WTC11 (cell line): ENCODE measurements around the gene FGF5. TPM values are rescaled to one million over a fixed set of nuclear protein-coding genes. Genes with fewer than 3 reads are reported as not detected.

Experiments
- ATAC-seq: fragments of 200-7000 bp; cut with Tn5 transposase; 2 replicates; pipeline ENCODE4 v1.10.0; 2021; ENCODE audit warnings: mild to moderate bottlenecking, moderate library complexity
- CTCF ChIA-PET: fragments of 300-600 bp; sonication (Branson Sonifier 250); formaldehyde crosslinking; loops from one replicate; lab custom pipeline; 2021; ENCODE audit warnings: antibody characterized with exemption; lab: Charles Lee
- POLR2A ChIA-PET: fragments of 350-600 bp; sonication (Branson Sonifier 250); formaldehyde crosslinking; loops from one replicate; lab custom pipeline; 2021; ENCODE audit warnings: antibody characterized with exemption; lab: Charles Lee
- DNase-seq: peaks from one replicate; pipeline ENCODE4 v3.0.0; 2021; ENCODE audit warnings: low spot score
- H3K27ac Mint-ChIP-seq: 2 replicates; pipeline ENCODE4 v1.8.0; 2021; ENCODE audit warnings: mixed read lengths
- H3K27me3 Mint-ChIP-seq: 2 replicates; pipeline ENCODE4 v1.8.0; 2021; ENCODE audit warnings: low read depth, mild to moderate bottlenecking, moderate library complexity, mixed read lengths
- H3K36me3 Mint-ChIP-seq: 2 replicates; pipeline ENCODE4 v1.8.0; 2021; ENCODE audit warnings: mixed read lengths
- H3K4me1 Mint-ChIP-seq: 2 replicates; pipeline ENCODE4 v1.8.0; 2022; ENCODE audit warnings: mixed read lengths
- H3K4me3 Mint-ChIP-seq: 2 replicates; pipeline ENCODE4 v1.8.0; 2021; ENCODE audit warnings: mild to moderate bottlenecking, moderate library complexity, mixed read lengths
- H3K9me3 Mint-ChIP-seq: 2 replicates; pipeline ENCODE4 v1.8.0; 2021; ENCODE audit warnings: mixed read lengths
- CREB1 ChIP-seq: sonication (generic); formaldehyde crosslinking; IDR thresholded peaks from 2 replicates; pipeline ENCODE4 v1.8.0; 2023; ENCODE audit warnings: mild to moderate bottlenecking, missing genetic modification reagents
- ETV6 ChIP-seq: sonication (generic); formaldehyde crosslinking; IDR thresholded peaks from 2 replicates; pipeline ENCODE4 v1.8.1; 2022; ENCODE audit warnings: mild to moderate bottlenecking, missing genetic modification reagents
- FOXJ3 ChIP-seq: sonication (generic); formaldehyde crosslinking; IDR thresholded peaks from 2 replicates; pipeline ENCODE4 v1.9.0; 2021; ENCODE audit warnings: missing genetic modification reagents, mild to moderate bottlenecking, borderline replicate concordance
- IRF2 ChIP-seq: sonication (generic); formaldehyde crosslinking; IDR thresholded peaks from 2 replicates; pipeline ENCODE4 v1.8.0; 2022; ENCODE audit warnings: low read depth, missing genetic modification reagents, borderline replicate concordance
- MXD4 ChIP-seq: fragments of 250-450 bp; sonication (Bioruptor Pico); IDR thresholded peaks from 2 replicates; pipeline ENCODE4 v1.8.0; 2021; ENCODE audit warnings: mild to moderate bottlenecking, moderate library complexity, borderline replicate concordance
- NFATC4 ChIP-seq: fragments of 250-450 bp; sonication (Bioruptor Pico); IDR thresholded peaks from 2 replicates; pipeline ENCODE4 v1.9.0; 2021; ENCODE audit warnings: mild to moderate bottlenecking
- OVOL2 ChIP-seq: fragments of 250-450 bp; sonication (Bioruptor Pico); IDR thresholded peaks from 2 replicates; pipeline ENCODE4 v1.9.0; 2021; ENCODE audit warnings: mild to moderate bottlenecking, borderline replicate concordance
- RELA ChIP-seq: sonication (generic); formaldehyde crosslinking; IDR thresholded peaks from 2 replicates; pipeline ENCODE4 v1.8.1; 2022; ENCODE audit warnings: missing genetic modification reagents, mild to moderate bottlenecking, borderline replicate concordance
- RORB ChIP-seq: fragments of 250-450 bp; sonication (Bioruptor Pico); IDR thresholded peaks from 2 replicates; pipeline ENCODE4 v1.9.0; 2021; ENCODE audit warnings: mild to moderate bottlenecking
- SOX15 ChIP-seq: fragments of 250-450 bp; sonication (Bioruptor Pico); IDR thresholded peaks from 2 replicates; pipeline ENCODE4 v1.9.0; 2021; ENCODE audit warnings: mild to moderate bottlenecking
- ZNF138 ChIP-seq: sonication (generic); formaldehyde crosslinking; conservative IDR thresholded peaks from 2 replicates; pipeline ENCODE4 v1.8.1; 2022; ENCODE audit warnings: mild to moderate bottlenecking, moderate library complexity, missing genetic modification reagents
- ZNF232 ChIP-seq: sonication (generic); formaldehyde crosslinking; IDR thresholded peaks from 2 replicates; pipeline ENCODE4 v1.8.0; 2022; ENCODE audit warnings: mild to moderate bottlenecking, missing genetic modification reagents
- ZNF671 ChIP-seq: fragments of 250-450 bp; sonication (Bioruptor Pico); IDR thresholded peaks from 2 replicates; pipeline ENCODE4 v1.8.0; 2021; ENCODE audit warnings: mild to moderate bottlenecking
- total RNA-seq: library from RNA; stranded (reverse); gene quantifications from 3 replicates; pipeline ENCODE4 v1.2.3, GENCODE V29; 2021
- TF ChIP-seq, protein P1 (sequence below): sonication (generic); formaldehyde crosslinking; IDR thresholded peaks from 2 replicates; pipeline ENCODE4 v1.8.1; 2023; ENCODE audit warnings: mild to moderate bottlenecking, missing genetic modification reagents, moderate library complexity
- TF ChIP-seq, protein P2 (sequence below): fragments of 250-450 bp; sonication (Bioruptor Pico); IDR thresholded peaks from 2 replicates; pipeline ENCODE4 v1.9.0; 2021; ENCODE audit warnings: mild to moderate bottlenecking, borderline replicate concordance
- TF ChIP-seq, protein P3 (sequence below): sonication (generic); formaldehyde crosslinking; IDR thresholded peaks from 2 replicates; pipeline ENCODE4 v1.8.1; 2022; ENCODE audit warnings: low read depth, mild to moderate bottlenecking, moderate library complexity, missing genetic modification reagents, borderline replicate concordance
- TF ChIP-seq, protein P4 (sequence below): sonication (generic); formaldehyde crosslinking; IDR thresholded peaks from 2 replicates; pipeline ENCODE4 v1.8.0; 2022; ENCODE audit warnings: mild to moderate bottlenecking, missing genetic modification reagents
- TF ChIP-seq, protein P5 (sequence below): sonication (generic); formaldehyde crosslinking; IDR thresholded peaks from 2 replicates; pipeline ENCODE4 v1.8.1; 2023; ENCODE audit warnings: mild to moderate bottlenecking, moderate library complexity, missing genetic modification reagents
- TF ChIP-seq, protein P6 (sequence below): fragments of 250-450 bp; sonication (Bioruptor Pico); conservative IDR thresholded peaks from 2 replicates; pipeline ENCODE4 v1.9.0; 2021; ENCODE audit warnings: mild to moderate bottlenecking

FGF5 gene
- total RNA-seq, 1 experiment from 2014 or later, result not detected

DNA sequence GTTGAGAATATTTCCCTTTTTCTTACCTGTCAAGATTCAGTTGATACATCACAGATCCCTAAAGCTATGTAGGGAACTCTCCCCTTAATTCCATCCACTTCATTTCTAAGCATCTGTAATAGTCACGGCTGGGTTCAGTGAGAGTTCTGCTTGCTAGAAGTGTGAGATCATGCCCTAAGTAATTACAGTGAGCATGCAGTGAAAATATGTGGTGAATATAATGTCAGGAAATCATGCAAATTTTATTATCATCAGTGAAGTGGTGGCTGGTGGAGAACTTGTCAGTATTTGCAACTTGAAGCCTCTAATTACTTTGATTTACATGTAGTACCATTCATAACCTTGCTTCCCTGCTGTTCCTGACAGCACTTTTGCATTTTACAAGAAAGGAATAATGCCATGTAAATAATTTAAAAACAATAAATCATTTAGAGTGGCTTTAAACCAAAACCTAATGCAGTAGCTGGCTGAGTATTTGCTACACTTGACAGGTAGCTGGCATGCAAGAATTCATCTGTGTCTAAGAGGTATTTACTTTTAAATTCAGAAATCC is 40.8 kb downstream of the FGF5 start:
- no peak for ATAC-seq
- no peak overlapping the region for H3K27ac Mint-ChIP-seq
- ChIA-PET CTCF (interaction anchor here (1.6 kb wide), 1 partner anchor 28 kb away, joined by 10 read pairs; the partner anchor contains the start of gene CFAP299), POLR2A (no interaction called here)
- no peaks in the 10 kb centered on the region; the same call in 1 of the 2 replicates for H3K27me3 Mint-ChIP-seq
- H3K36me3 Mint-ChIP-seq, result no peaks in the 10 kb centered on the region
- peaks cover 43% of the 10 kb centered on the region for H3K4me1 Mint-ChIP-seq
- no peak for TF ChIP-seq SOX15
- TF ChIP-seq ZNF232, result no peak
- peaks cover 4% of the 10 kb centered on the region for H3K9me3 Mint-ChIP-seq
- DNase-seq, result no peak
- no peak overlapping the region for H3K4me3 Mint-ChIP-seq

DNA sequence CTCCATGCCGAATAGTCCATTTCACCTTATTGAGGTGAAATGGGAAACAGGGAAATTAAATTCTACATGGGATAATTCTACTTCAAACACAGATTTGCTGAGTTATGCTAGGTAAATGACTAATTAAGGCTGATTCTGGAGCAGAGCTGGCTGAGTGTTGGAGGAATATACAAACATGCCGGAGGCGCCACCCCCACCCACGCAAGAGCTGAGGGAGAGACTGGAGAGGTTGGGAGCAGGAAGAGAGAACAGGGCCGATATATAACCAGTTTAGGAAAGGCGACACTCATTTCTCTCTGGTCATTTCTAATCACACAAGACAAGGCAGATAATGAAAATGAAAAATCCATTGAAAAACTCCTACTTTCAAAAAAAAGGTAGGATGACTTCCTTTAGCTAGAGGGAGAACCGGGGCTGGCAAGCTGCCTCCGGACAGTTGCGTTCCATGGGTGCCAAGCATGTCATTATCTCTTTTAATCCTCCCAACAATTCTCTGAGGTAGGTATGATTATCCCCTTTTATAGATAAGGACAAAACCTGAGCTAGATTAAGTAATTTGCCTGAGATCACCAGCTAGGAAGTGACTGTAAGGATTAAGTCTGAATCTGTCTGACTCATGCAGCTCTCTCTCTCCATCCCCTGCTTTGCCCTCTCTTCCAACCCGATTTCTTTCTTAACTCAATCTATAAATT is 41.5 kb downstream of the FGF5 start:
- H3K4me1 Mint-ChIP-seq, result peaks cover 43% of the 10 kb centered on the region
- ATAC-seq (peak; percentile 67), DNase-seq (no peak)
- peaks cover 4% of the 10 kb centered on the region for H3K9me3 Mint-ChIP-seq
- H3K36me3 Mint-ChIP-seq, result no peaks in the 10 kb centered on the region
- TF ChIP-seq ETV6 (no peak), ZNF671 (CRISPR knock-in tag) (no peak), OVOL2 (CRISPR knock-in tag) (no peak), ZNF138 (no peak), CREB1 (no peak), IRF2 (CRISPR knock-in tag) (no peak), RORB (CRISPR knock-in tag) (no peak), NFATC4 (no peak), FOXJ3 (CRISPR knock-in tag) (no peak), SOX15 (no peak), RELA (no peak)
- TF ChIP-seq, protein P1, sequence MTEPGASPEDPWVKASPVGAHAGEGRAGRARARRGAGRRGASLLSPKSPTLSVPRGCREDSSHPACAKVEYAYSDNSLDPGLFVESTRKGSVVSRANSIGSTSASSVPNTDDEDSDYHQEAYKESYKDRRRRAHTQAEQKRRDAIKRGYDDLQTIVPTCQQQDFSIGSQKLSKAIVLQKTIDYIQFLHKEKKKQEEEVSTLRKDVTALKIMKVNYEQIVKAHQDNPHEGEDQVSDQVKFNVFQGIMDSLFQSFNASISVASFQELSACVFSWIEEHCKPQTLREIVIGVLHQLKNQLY (CRISPR knock-in tag), result no peak
- TF ChIP-seq, protein P2, sequence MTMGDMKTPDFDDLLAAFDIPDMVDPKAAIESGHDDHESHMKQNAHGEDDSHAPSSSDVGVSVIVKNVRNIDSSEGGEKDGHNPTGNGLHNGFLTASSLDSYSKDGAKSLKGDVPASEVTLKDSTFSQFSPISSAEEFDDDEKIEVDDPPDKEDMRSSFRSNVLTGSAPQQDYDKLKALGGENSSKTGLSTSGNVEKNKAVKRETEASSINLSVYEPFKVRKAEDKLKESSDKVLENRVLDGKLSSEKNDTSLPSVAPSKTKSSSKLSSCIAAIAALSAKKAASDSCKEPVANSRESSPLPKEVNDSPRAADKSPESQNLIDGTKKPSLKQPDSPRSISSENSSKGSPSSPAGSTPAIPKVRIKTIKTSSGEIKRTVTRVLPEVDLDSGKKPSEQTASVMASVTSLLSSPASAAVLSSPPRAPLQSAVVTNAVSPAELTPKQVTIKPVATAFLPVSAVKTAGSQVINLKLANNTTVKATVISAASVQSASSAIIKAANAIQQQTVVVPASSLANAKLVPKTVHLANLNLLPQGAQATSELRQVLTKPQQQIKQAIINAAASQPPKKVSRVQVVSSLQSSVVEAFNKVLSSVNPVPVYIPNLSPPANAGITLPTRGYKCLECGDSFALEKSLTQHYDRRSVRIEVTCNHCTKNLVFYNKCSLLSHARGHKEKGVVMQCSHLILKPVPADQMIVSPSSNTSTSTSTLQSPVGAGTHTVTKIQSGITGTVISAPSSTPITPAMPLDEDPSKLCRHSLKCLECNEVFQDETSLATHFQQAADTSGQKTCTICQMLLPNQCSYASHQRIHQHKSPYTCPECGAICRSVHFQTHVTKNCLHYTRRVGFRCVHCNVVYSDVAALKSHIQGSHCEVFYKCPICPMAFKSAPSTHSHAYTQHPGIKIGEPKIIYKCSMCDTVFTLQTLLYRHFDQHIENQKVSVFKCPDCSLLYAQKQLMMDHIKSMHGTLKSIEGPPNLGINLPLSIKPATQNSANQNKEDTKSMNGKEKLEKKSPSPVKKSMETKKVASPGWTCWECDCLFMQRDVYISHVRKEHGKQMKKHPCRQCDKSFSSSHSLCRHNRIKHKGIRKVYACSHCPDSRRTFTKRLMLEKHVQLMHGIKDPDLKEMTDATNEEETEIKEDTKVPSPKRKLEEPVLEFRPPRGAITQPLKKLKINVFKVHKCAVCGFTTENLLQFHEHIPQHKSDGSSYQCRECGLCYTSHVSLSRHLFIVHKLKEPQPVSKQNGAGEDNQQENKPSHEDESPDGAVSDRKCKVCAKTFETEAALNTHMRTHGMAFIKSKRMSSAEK (CRISPR knock-in tag), result no peak
- TF ChIP-seq, protein P3, sequence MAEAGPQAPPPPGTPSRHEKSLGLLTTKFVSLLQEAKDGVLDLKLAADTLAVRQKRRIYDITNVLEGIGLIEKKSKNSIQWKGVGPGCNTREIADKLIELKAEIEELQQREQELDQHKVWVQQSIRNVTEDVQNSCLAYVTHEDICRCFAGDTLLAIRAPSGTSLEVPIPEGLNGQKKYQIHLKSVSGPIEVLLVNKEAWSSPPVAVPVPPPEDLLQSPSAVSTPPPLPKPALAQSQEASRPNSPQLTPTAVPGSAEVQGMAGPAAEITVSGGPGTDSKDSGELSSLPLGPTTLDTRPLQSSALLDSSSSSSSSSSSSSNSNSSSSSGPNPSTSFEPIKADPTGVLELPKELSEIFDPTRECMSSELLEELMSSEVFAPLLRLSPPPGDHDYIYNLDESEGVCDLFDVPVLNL, result no peak
- TF ChIP-seq, protein P4, sequence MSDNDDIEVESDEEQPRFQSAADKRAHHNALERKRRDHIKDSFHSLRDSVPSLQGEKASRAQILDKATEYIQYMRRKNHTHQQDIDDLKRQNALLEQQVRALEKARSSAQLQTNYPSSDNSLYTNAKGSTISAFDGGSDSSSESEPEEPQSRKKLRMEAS (CRISPR knock-in tag), result no peak
- ChIA-PET POLR2A (interaction anchor here (0.6 kb wide), 1 partner anchor 38 kb away, joined by 3 read pairs; no protein-coding TSS in a partner anchor), CTCF (interaction anchor here (1.5 to 1.6 kb wide), 2 partner anchors 28 to 1266 kb away, joined by 3 to 10 read pairs; partner anchors contain the start of gene CFAP299)
- H3K4me3 Mint-ChIP-seq, result no peak overlapping the region
- H3K27ac Mint-ChIP-seq, result no peak overlapping the region; the same call in 1 of the 2 replicates
- no peaks in the 10 kb centered on the region; the same call in 1 of the 2 replicates for H3K27me3 Mint-ChIP-seq

DNA sequence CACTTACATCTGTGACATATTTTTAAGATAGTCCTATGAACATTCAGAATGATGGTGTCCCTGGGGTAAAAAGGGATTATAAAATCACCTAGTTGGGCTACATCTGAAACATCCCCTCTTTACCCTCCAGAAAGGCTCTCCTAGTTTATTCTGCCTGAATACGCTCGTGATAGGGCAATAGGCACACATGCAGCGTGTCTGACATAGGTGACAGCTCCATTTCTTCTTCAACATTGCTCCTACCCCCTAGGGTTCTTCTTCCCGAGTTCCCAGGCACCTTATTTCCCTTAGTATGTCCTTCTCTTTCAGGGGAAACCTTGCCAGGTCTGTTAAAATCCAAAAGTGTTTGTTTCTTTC is 42.0 kb downstream of the FGF5 start:
- ChIA-PET POLR2A (interaction anchor here (0.6 kb wide), 1 partner anchor 39 kb away, joined by 3 read pairs; no protein-coding TSS in a partner anchor), CTCF (interaction anchor here (1.5 to 1.6 kb wide), 2 partner anchors 27 to 1266 kb away, joined by 3 to 10 read pairs; partner anchors contain the start of gene CFAP299)
- H3K4me1 Mint-ChIP-seq, result peaks cover 43% of the 10 kb centered on the region
- no peaks in the 10 kb centered on the region for H3K36me3 Mint-ChIP-seq
- no peaks in the 10 kb centered on the region; the same call in 1 of the 2 replicates for H3K27me3 Mint-ChIP-seq
- ATAC-seq (peak; percentile 30), DNase-seq (no peak)
- H3K9me3 Mint-ChIP-seq, result peaks cover 1% of the 10 kb centered on the region
- no peak overlapping the region for H3K27ac Mint-ChIP-seq
- no peak overlapping the region for H3K4me3 Mint-ChIP-seq
- TF ChIP-seq, protein P5, sequence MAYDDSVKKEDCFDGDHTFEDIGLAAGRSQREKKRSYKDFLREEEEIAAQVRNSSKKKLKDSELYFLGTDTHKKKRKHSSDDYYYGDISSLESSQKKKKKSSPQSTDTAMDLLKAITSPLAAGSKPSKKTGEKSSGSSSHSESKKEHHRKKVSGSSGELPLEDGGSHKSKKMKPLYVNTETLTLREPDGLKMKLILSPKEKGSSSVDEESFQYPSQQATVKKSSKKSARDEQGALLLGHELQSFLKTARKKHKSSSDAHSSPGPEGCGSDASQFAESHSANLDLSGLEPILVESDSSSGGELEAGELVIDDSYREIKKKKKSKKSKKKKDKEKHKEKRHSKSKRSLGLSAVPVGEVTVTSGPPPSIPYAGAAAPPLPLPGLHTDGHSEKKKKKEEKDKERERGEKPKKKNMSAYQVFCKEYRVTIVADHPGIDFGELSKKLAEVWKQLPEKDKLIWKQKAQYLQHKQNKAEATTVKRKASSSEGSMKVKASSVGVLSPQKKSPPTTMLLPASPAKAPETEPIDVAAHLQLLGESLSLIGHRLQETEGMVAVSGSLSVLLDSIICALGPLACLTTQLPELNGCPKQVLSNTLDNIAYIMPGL (CRISPR knock-in tag), result no peak
- TF ChIP-seq MXD4 (CRISPR knock-in tag), result no peak
- TF ChIP-seq, protein P6, sequence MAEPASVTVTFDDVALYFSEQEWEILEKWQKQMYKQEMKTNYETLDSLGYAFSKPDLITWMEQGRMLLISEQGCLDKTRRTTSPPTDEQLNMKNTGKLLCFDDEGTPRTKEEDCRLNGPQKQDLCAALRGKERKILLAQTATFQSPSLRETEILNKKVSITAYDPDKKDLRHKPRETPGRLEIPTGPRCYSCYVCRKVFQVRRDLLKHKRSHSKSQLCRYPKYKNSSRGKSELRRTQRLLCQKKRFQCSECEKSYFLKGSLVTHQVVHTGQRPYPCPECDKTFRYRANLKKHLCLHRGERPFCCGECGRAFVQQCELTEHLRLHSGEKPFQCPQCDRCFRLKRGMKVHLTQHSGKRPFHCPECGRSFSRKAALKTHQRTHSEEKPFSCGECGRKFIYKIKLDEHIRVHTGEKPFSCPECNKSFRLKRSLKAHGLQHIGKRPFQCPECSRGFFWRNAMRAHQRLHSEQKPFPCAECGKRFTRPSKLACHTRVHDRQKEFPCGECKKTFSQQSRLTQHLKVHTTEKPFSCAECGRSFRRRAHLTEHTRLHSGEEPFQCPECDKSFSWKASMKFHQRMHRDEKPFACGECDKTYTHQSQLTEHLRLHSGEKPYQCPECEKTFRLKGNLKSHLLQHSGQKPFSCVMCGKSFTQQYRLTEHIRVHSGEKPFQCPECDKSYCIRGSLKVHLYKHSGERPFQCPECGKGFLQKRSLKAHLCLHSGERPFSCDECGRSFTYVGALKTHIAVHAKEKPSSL (CRISPR knock-in tag), result no peak
